ENCODE results near the gene TCF21. TPM values are rescaled to one million over a fixed set of nuclear protein-coding genes. Genes with fewer than 3 reads are reported as not detected.

TCF21 gene
- total RNA-seq, 3 donors from 2014 or later = 1.9 to 14.3 (median 9.6) TPM

GRCh38 chr6:133863228-133863627 lies 25.7 kb upstream of the TCF21 start:
- Histone ChIP-seq H3K4me1 (ENCODE audit: low read depth) (no peaks in the 10 kb centered on the region), H3K9me3 (peaks cover 7% of the 10 kb centered on the region), H3K4me3 (no peak overlapping the region), H3K36me3 (ENCODE audit: low read depth) (no peaks in the 10 kb centered on the region)
- ATAC-seq (no peak), DNase-seq (no peak)
- intact Hi-C loops (cut with DNase I, micrococcal nuclease) = no loop called here
- TF ChIP-seq CTCF (IDR thresholded peaks at IDR 0.05) = no peak

- no peak for DNase-seq
- no peak for TF ChIP-seq CTCF (IDR thresholded peaks at IDR 0.05)
- Histone ChIP-seq H3K9me3 (peaks cover 7% of the 10 kb centered on the region), H3K4me3 (no peak overlapping the region), H3K36me3 (ENCODE audit: low read depth) (no peaks in the 10 kb centered on the region), H3K4me1 (ENCODE audit: low read depth) (no peaks in the 10 kb centered on the region)
- no peak for ATAC-seq
- intact Hi-C loops (cut with DNase I, micrococcal nuclease) = no loop called here
Measured at GRCh38 chr6:133865680-133866079, 23.2 kb upstream of the TCF21 start.

GRCh38 chr6:133871131-133871530 lies 17.8 kb upstream of the TCF21 start:
- intact Hi-C loops (cut with DNase I, micrococcal nuclease) = no loop called here
- Histone ChIP-seq H3K36me3 (ENCODE audit: low read depth) (no peaks in the 10 kb centered on the region), H3K9me3 (no peaks in the 10 kb centered on the region), H3K4me3 (no peak overlapping the region), H3K4me1 (ENCODE audit: low read depth) (no peaks in the 10 kb centered on the region)
- no peak for TF ChIP-seq CTCF (IDR thresholded peaks at IDR 0.05)
- DNase-seq (no peak), ATAC-seq (no peak)

GRCh38 chr6:133873538-133873937 lies 15.4 kb upstream of the TCF21 start:
- intact Hi-C loops (cut with DNase I, micrococcal nuclease) = no loop called here
- no peak for TF ChIP-seq CTCF (IDR thresholded peaks at IDR 0.05)
- no peaks in the 10 kb centered on the region for H3K9me3 ChIP-seq
- DNase-seq (no peak), ATAC-seq (no peak)
- no peaks in the 10 kb centered on the region for H3K4me1 ChIP-seq (ENCODE audit: low read depth)
- no peaks in the 10 kb centered on the region for H3K36me3 ChIP-seq (ENCODE audit: low read depth)
- no peak overlapping the region for H3K4me3 ChIP-seq

- H3K4me3 ChIP-seq = no peak overlapping the region
- DNase-seq (no peak), ATAC-seq (no peak)
- intact Hi-C loops (cut with DNase I, micrococcal nuclease) = no loop called here
- no peaks in the 10 kb centered on the region for H3K36me3 ChIP-seq (ENCODE audit: low read depth)
- H3K9me3 ChIP-seq = no peaks in the 10 kb centered on the region
- TF ChIP-seq CTCF (IDR thresholded peaks at IDR 0.05) = no peak
- no peaks in the 10 kb centered on the region for H3K4me1 ChIP-seq (ENCODE audit: low read depth)
Measured at GRCh38 chr6:133877116-133877515, 11.8 kb upstream of the TCF21 start.

- DNase-seq (no peak), ATAC-seq (no peak)
- Histone ChIP-seq H3K9me3 (no peaks in the 10 kb centered on the region), H3K4me3 (no peak overlapping the region), H3K4me1 (ENCODE audit: low read depth) (no peaks in the 10 kb centered on the region), H3K36me3 (ENCODE audit: low read depth) (no peaks in the 10 kb centered on the region)
- no peak for TF ChIP-seq CTCF (IDR thresholded peaks at IDR 0.05)
- intact Hi-C loops (cut with DNase I, micrococcal nuclease) = no loop called here
Measured at GRCh38 chr6:133880006-133880405, 8.9 kb upstream of the TCF21 start.
